Peyer's patch (tissue), 4 donors: ENCODE data around the gene LPGAT1.

Experiments
- CTCF ChIP-seq, 6 experiments: fragments of 450-650 bp in 4 of 6; fragments of 200-600 bp in 2 of 6; sonication (generic) in 1 of 6; IDR thresholded peaks; one replicate each; pipeline ENCODE4 v1.5.1; 2017 to 2019; ENCODE audit warnings: antibody characterized with exemption in 6 of 6, mild to moderate bottlenecking in 3 of 6, moderate library complexity in 1 of 6
- POLR2A ChIP-seq, 2 donors: fragments of 450-650 bp; IDR thresholded peaks; one replicate each; pipeline ENCODE4 v1.5.1; 2017; ENCODE audit warnings: antibody characterized with exemption in 2 of 2, mild to moderate bottlenecking in 2 of 2, moderate library complexity in 2 of 2

GRCh38 chr1:211732293-211732980, 98.1 kb downstream of the LPGAT1 start:
- TF ChIP-seq CTCF (IDR thresholded peaks at IDR 0.05) (no peak), POLR2A (IDR thresholded peaks at IDR 0.05) (no peak)
